ENCODE results near the gene SREK1IP1.
"Not testable (repeated sequence)": the region's sequence is repeated elsewhere in the genome, so short reads cannot be mapped to it uniquely, and the experiment has no call there.

Gene SREK1IP1

GRCh38 chr5:64763948-64764503 lies 4.5 kb downstream of the SREK1IP1 start:
- DNase-seq = no peak

- no peak for DNase-seq
Measured at GRCh38 chr5:64759960-64760660, 8.4 kb downstream of the SREK1IP1 start.

- no peak for DNase-seq
Measured at GRCh38 chr5:64758901-64759300, 9.6 kb downstream of the SREK1IP1 start.

- no peak for DNase-seq
Measured at GRCh38 chr5:64754066-64754465, 14.4 kb downstream of the SREK1IP1 start.

GRCh38 chr5:64749385-64749784 lies 19.1 kb downstream of the SREK1IP1 start:
- DNase-seq = no peak

GRCh38 chr5:64746446-64746845 lies 22.0 kb downstream of the SREK1IP1 start:
- DNase-seq = no peak

- DNase-seq = no peak
Measured at GRCh38 chr5:64744914-64745313, 23.6 kb downstream of the SREK1IP1 start.

- DNase-seq = no peak
Measured at GRCh38 chr5:64742821-64743220, 25.7 kb downstream of the SREK1IP1 start.

GRCh38 chr5:64742411-64742810 lies 26.1 kb downstream of the SREK1IP1 start:
- no peak for DNase-seq

GRCh38 chr5:64727150-64727549 lies 41.3 kb downstream of the SREK1IP1 start:
- DNase-seq = no peak

GRCh38 chr5:64722588-64722987 lies 45.9 kb downstream of the SREK1IP1 start:
- no peak for DNase-seq

- DNase-seq = not testable (repeated sequence)
Measured at GRCh38 chr5:64714495-64714894, 54.0 kb downstream of the SREK1IP1 start.

GRCh38 chr5:64707191-64707590 lies 61.3 kb downstream of the SREK1IP1 start:
- DNase-seq = no peak

- not testable (repeated sequence) for DNase-seq
Measured at GRCh38 chr5:64706074-64706473, 62.4 kb downstream of the SREK1IP1 start.

GRCh38 chr5:64700765-64701164 lies 67.7 kb downstream of the SREK1IP1 start:
- no peak for DNase-seq

- not testable (repeated sequence) for DNase-seq
Measured at GRCh38 chr5:64696414-64696813, 72.1 kb downstream of the SREK1IP1 start.

GRCh38 chr5:64693636-64694035 lies 74.9 kb downstream of the SREK1IP1 start:
- DNase-seq = no peak

GRCh38 chr5:64691291-64691690 lies 77.2 kb downstream of the SREK1IP1 start:
- DNase-seq = no peak

GRCh38 chr5:64690417-64691151 lies 77.9 kb downstream of the SREK1IP1 start, which contains the start of gene SHISAL2B:
Gene SHISAL2B, plus strand, starts transcription at chr5:64690503. Its CDS starts 121 bp downstream, at chr5:64690624.
- peak; percentile 25 for DNase-seq

- no peak for DNase-seq
Measured at GRCh38 chr5:64690104-64690416, 78.4 kb downstream of the SREK1IP1 start.

- DNase-seq = no peak
Measured at GRCh38 chr5:64688965-64689364, 79.5 kb downstream of the SREK1IP1 start.

- DNase-seq = no peak
Measured at GRCh38 chr5:64688391-64688790, 80.1 kb downstream of the SREK1IP1 start.

GRCh38 chr5:64685866-64686265 lies 82.6 kb downstream of the SREK1IP1 start:
- no peak for DNase-seq

- no peak for DNase-seq
Measured at GRCh38 chr5:64682608-64683007, 85.9 kb downstream of the SREK1IP1 start.

All from stimulated activated CD8-positive, alpha-beta memory T cell treated with anti-CD3 and anti-CD28 coated beads, Interleukin-4, amount 100 ng/mL, for 48 hours (primary cell).